Left cardiac atrium (tissue), 4 donors: Measurements from ENCODE around the gene MFSD6L. TPM values are rescaled to one million over a fixed set of nuclear protein-coding genes. Genes with fewer than 3 reads are reported as not detected.

Source experiments
- ATAC-seq, 2 donors: fragments of 200-7000 bp; cut with Tn5 transposase; one replicate each; pipeline ENCODE4 v1.9.1; 2020; ENCODE audit warnings: mild to moderate bottlenecking in 2 of 2, moderate library complexity in 2 of 2
- DNase-seq: peaks from one replicate; pipeline ENCODE4 v3.0.0-alpha.2; 2020
- intact Hi-C, 2 donors: fragments of 100-400 bp; cut with DNase I; formaldehyde crosslinking; loops; one replicate each; pipeline versions ENCODE4 v1.14.1 to v1.15.1; 2022 to 2023
- total RNA-seq, 2 donors: library from RNA; stranded (reverse); fragmentation: NEBNext Ultra II Directional; extraction: Animal tissue kit (Norgen Biotek cat#: 25700); gene quantifications; one replicate each; pipeline ENCODE4 v1.2.1, GENCODE V29; 2021
- donor health status: DM: no; HTN: yes; CAD: no.
- donor health status: DM: no; HTN: yes; CAD: no; lungs with severe emphysema.
- donor health status: DM: yes; HTN: yes; CAD: no.
- donor health status: Dilated cardiomyopathy.

MFSD6L gene
- total RNA-seq, 2 donors from 2014 or later = not detected

- intact Hi-C loops = loop anchor here in 1 of 2 donors (5.0 kb wide), 1 partner anchor 98 kb away; no protein-coding TSS in a partner anchor
- peak in 1 of 2 donors; percentile 23 for ATAC-seq
- DNase-seq = no peak
These were observed 526 bp upstream of the MFSD6L start for GRCh38 chr17:8799570-8800212.

- no peak for DNase-seq
- intact Hi-C loops = loop anchor here in 1 of 2 donors (5.0 kb wide), 1 partner anchor 99 kb away; no protein-coding TSS in a partner anchor
- ATAC-seq = no peak
These were observed 854 bp downstream of the MFSD6L start for GRCh38 chr17:8798176-8798845.

- DNase-seq = no peak
- ATAC-seq = no peak
- intact Hi-C loops = loop anchor here in 1 of 2 donors (5.0 kb wide), 1 partner anchor 100 kb away; no protein-coding TSS in a partner anchor
These were observed 1.5 kb downstream of the MFSD6L start for GRCh38 chr17:8797621-8798175.

GRCh38 chr17:8794636-8795035 lies 4.5 kb downstream of the MFSD6L start:
- ATAC-seq = no peak
- intact Hi-C loops = loop anchor here in 1 of 2 donors (5.0 kb wide), 1 partner anchor 103 kb away; no protein-coding TSS in a partner anchor
- no peak for DNase-seq

GRCh38 chr17:8793649-8794048 lies 5.5 kb downstream of the MFSD6L start:
- DNase-seq = no peak
- peak in 1 of 2 donors; percentile 36 for ATAC-seq
- intact Hi-C loops = no loop called here

GRCh38 chr17:8792646-8793045 lies 6.5 kb downstream of the MFSD6L start:
- no peak for DNase-seq
- intact Hi-C loops = no loop called here
- no peak for ATAC-seq

GRCh38 chr17:8791910-8792270 lies 7.3 kb downstream of the MFSD6L start:
- no peak for DNase-seq
- peak in 1 of 2 donors; percentile 20 for ATAC-seq
- intact Hi-C loops = no loop called here

- ATAC-seq (no peak), DNase-seq (no peak)
- intact Hi-C loops = no loop called here
These were observed 7.8 kb downstream of the MFSD6L start for GRCh38 chr17:8791248-8791909.

- intact Hi-C loops = loop anchor here in 1 of 2 donors (10.0 kb wide), 1 partner anchor 215 kb away; no protein-coding TSS in a partner anchor
- ATAC-seq = no peak
- DNase-seq = no peak
These were observed 9.4 kb downstream of the MFSD6L start for GRCh38 chr17:8789743-8790142.

GRCh38 chr17:8788998-8789397 lies 10.2 kb downstream of the MFSD6L start:
- DNase-seq (no peak), ATAC-seq (no peak)
- intact Hi-C loops = loop anchor here in 1 of 2 donors (10.0 kb wide), 1 partner anchor 214 kb away; no protein-coding TSS in a partner anchor

- intact Hi-C loops = loop anchor here (2.0 to 10.0 kb wide), 2 partner anchors 211 to 375 kb away; no protein-coding TSS in a partner anchor
- DNase-seq (peak; percentile 79), ATAC-seq (peak; percentile 93 to 94)
These were observed 13.4 kb downstream of the MFSD6L start for GRCh38 chr17:8785547-8786413.

- intact Hi-C loops = loop anchor here in 1 of 2 donors (10.0 kb wide), 1 partner anchor 207 kb away; no protein-coding TSS in a partner anchor
- ATAC-seq (no peak), DNase-seq (no peak)
These were observed 17.0 kb downstream of the MFSD6L start for GRCh38 chr17:8782176-8782575.

- no peak for DNase-seq
- ATAC-seq = no peak
- intact Hi-C loops = loop anchor here in 1 of 2 donors (10.0 kb wide), 1 partner anchor 207 kb away; no protein-coding TSS in a partner anchor
These were observed 17.4 kb downstream of the MFSD6L start for GRCh38 chr17:8781776-8782175.

- intact Hi-C loops = no loop called here
- ATAC-seq (no peak), DNase-seq (no peak)
These were observed 22.3 kb downstream of the MFSD6L start for GRCh38 chr17:8776881-8777280.

GRCh38 chr17:8776248-8776647 lies 22.9 kb downstream of the MFSD6L start:
- no peak for DNase-seq
- no peak for ATAC-seq

GRCh38 chr17:8766731-8767130 lies 32.4 kb downstream of the MFSD6L start:
- intact Hi-C loops = no loop called here
- ATAC-seq = no peak
- DNase-seq = no peak

More at GRCh38 chr17:8776248-8776647, 22.9 kb downstream of the MFSD6L start:
- intact Hi-C loops = no loop called here

GRCh38 chr17:8762012-8762411 lies 37.2 kb downstream of the MFSD6L start:
- intact Hi-C loops = no loop called here
- ATAC-seq (no peak), DNase-seq (no peak)

- intact Hi-C loops = no loop called here
- no peak for ATAC-seq
- DNase-seq = no peak
These were observed 41.0 kb downstream of the MFSD6L start, which contains the start of gene SPDYE4 for GRCh38 chr17:8758137-8758596. SPDYE4 (minus strand) TSS chr17:8758546; CDS start chr17:8758382, 164 bp downstream.
